ENCODE results near the gene ARHGAP24.

- TF ChIP-seq POLR2A (IDR thresholded peaks at IDR 0.05) (no peak), EP300 (IDR thresholded peaks at IDR 0.05) (no peak)
Measured at GRCh38 chr4:85798012-85798770, 323.2 kb downstream of the ARHGAP24 start.

All from ovary (tissue), 1 donor.